Testis (tissue), 3 donors: ENCODE results near the gene SOX18. TPM values are rescaled to one million over a fixed set of nuclear protein-coding genes. Genes with fewer than 3 reads are reported as not detected.

Experiments used
- DNase-seq: peaks from one replicate; pipeline ENCODE4 v3.0.0-alpha.2; 2019
- H3K27ac ChIP-seq, 2 donors: fragments of 200-600 bp; sonication (generic); one replicate each; pipeline ENCODE4 v1.5.1; 2019
- H3K27me3 ChIP-seq: fragments of 200-600 bp; sonication (generic); one replicate; pipeline ENCODE4 v1.5.1; 2019
- H3K36me3 ChIP-seq: fragments of 200-600 bp; sonication (generic); one replicate; pipeline ENCODE4 v1.5.1; 2017; ENCODE audit warnings: low read depth; ENCODE audit errors: missing control alignments
- H3K4me1 ChIP-seq: fragments of 200-600 bp; sonication (generic); one replicate; pipeline ENCODE4 v1.5.1; 2019
- H3K4me3 ChIP-seq, 2 donors: fragments of 200-600 bp; sonication (generic); one replicate each; pipeline ENCODE4 v1.5.1; 2017 to 2019
- H3K9me3 ChIP-seq: fragments of 200-600 bp; sonication (generic); one replicate; pipeline ENCODE4 v1.5.1; 2017
- CTCF ChIP-seq, 3 experiments: fragments of 450-650 bp in 2 of 3; fragments of 200-600 bp in 1 of 3; sonication (generic) in 1 of 3; IDR thresholded peaks; one replicate each; pipeline ENCODE4 v1.5.1; 2016 to 2019; ENCODE audit warnings: antibody characterized with exemption in 3 of 3, mild to moderate bottlenecking in 2 of 3, moderate library complexity in 1 of 3
- POLR2A ChIP-seq: fragments of 450-650 bp; IDR thresholded peaks from one replicate; pipeline ENCODE4 v1.6.1; 2017; ENCODE audit warnings: antibody characterized with exemption, mild to moderate bottlenecking, moderate library complexity
- WGBS, 2 donors: methylation state at CpG; one replicate each; pipeline ENCODE4 v1.1.5; 2018; 5-methylcytosine and 5-hydroxymethylcytosine counted together
- intact Hi-C: fragments of 100-400 bp; cut with DNase I; formaldehyde crosslinking; loops from one replicate; pipeline ENCODE4 v1.15.1; 2023; ENCODE audit warnings: low total_unique reads
- polyA plus RNA-seq: library from polyadenylated mRNA; stranded (reverse); fragments of 350-450 nt; fragmentation: Illumina TruSeq; extraction: RNeasy Lipid Tissue Mini Kit (QIAGEN cat#74804); gene quantifications from one replicate; pipeline ENCODE4 v1.2.3, GENCODE V29; 2014; ENCODE audit warnings: low read depth, low replicate concordance; ENCODE audit not compliant: insufficient read depth
- total RNA-seq, 2 donors: library from RNA; depleted of rRNA; stranded (reverse); fragments of >200 nt; gene quantifications; one replicate each; pipeline ENCODE4 v1.2.3, GENCODE V29; 2016

Gene SOX18
- total and polyA plus RNA-seq, 3 donors from 2014 or later, result 6.1 to 17.1 (median 7.9) TPM

GRCh38 chr20:64081624-64081964 lies 32.2 kb upstream of the SOX18 start:
- no peaks in the 10 kb centered on the region for H3K27me3 ChIP-seq
- no peak overlapping the region for H3K27ac ChIP-seq
- intact Hi-C loops, result no loop called here
- TF ChIP-seq CTCF (IDR thresholded peaks at IDR 0.05), result no peak
- TF ChIP-seq POLR2A, result no peak
- no peaks in the 10 kb centered on the region for H3K9me3 ChIP-seq
- 82 to 92% methylated on average over 6 of the region's 6 CpGs for WGBS, 2 donors
- no peaks in the 10 kb centered on the region for H3K36me3 ChIP-seq
- no peak for DNase-seq
- peaks cover 27% of the 10 kb centered on the region for H3K4me1 ChIP-seq
- no peak overlapping the region for H3K4me3 ChIP-seq

DNA sequence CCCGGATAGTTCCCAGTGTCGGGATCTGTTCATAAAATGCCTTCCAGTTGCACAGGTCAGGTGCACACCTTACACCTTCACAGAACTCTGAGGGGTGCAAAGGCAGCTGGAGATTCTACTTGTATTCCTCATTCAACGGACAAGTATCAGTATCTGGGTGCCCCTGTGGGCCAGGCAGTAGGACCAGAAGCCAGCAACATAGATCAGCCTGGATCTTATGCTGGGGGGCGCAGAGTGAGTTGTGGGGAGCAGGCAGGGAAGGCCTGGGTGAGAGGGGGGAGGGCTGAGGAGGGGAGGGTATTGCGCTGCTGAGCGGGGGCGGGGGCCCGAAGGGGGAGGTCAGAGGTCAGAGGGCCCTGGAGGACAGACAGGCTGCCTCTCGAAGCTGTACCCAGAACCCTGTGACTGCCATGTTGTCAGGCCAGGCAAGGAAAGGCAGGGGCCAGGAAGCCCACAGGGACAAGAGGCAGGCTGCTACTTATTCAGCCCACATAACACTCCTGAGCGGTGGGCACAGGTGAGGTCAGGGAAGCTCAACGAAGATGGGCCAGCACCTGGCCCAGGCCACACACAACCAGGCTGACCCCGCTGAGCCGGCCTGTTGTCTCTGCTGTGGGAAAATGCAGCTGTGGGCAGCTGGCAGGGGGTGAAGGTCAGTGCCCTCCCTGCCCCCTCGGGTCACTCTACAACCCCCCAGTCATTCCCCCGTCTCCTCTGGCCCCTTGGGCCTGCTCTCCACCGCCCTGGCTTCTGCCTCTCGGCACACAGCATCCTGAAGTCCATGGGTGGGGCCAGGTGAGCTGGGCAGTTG lies 31.6 kb upstream of the SOX18 start:
- Histone ChIP-seq H3K27ac (no peak overlapping the region), H3K9me3 (no peaks in the 10 kb centered on the region), H3K27me3 (no peaks in the 10 kb centered on the region), H3K36me3 (no peaks in the 10 kb centered on the region), H3K4me1 (peaks cover 27% of the 10 kb centered on the region), H3K4me3 (no peak overlapping the region)
- intact Hi-C loops, result no loop called here
- TF ChIP-seq CTCF (IDR thresholded peaks at IDR 0.05) (no peak), POLR2A (no peak)
- DNase-seq, result no peak
- 60 to 70% methylated on average over 14 to 17 of the region's 17 CpGs for WGBS, 2 donors

GRCh38 chr20:64080013-64080812 lies 30.8 kb upstream of the SOX18 start, which contains the start of gene OPRL1:
Gene OPRL1, plus strand, starts transcription at chr20:64080082. Its CDS starts 12,639 bp downstream, at chr20:64092721.
- DNase-seq, result no peak
- no peaks in the 10 kb centered on the region for H3K36me3 ChIP-seq
- intact Hi-C loops, result no loop called here
- H3K4me3 ChIP-seq, result peak within 1 kb of the TSS; percentile 56 to 73
- no peaks in the 10 kb centered on the region for H3K27me3 ChIP-seq
- H3K27ac ChIP-seq, result peak within 1 kb of the TSS; percentile 21 to 45
- TF ChIP-seq POLR2A (no peak), CTCF (IDR thresholded peaks at IDR 0.05) (no peak)
- H3K9me3 ChIP-seq, result no peaks in the 10 kb centered on the region
- peaks cover 27% of the 10 kb centered on the region for H3K4me1 ChIP-seq
- 4 to 12% methylated on average over 8 to 34 of the region's 62 CpGs for WGBS, 2 donors

- WGBS, 2 donors, result 0% methylated on average over 17 to 49 of the region's 73 CpGs
- no peaks in the 10 kb centered on the region for H3K36me3 ChIP-seq
- H3K4me1 ChIP-seq, result peaks cover 24% of the 10 kb centered on the region
- H3K4me3 ChIP-seq, result peak within 1 kb of the TSS; percentile 56 to 73
- intact Hi-C loops, result no loop called here
- H3K9me3 ChIP-seq, result no peaks in the 10 kb centered on the region
- peak; percentile 69 for DNase-seq
- no peak for TF ChIP-seq POLR2A
- TF ChIP-seq CTCF (IDR thresholded peaks at IDR 0.05), result no peak
- peak within 1 kb of the TSS; percentile 21 to 45 for H3K27ac ChIP-seq
- no peaks in the 10 kb centered on the region for H3K27me3 ChIP-seq
Observed at GRCh38 chr20:64079273-64080012, 30.0 kb upstream of the SOX18 start, which contains the start of gene RGS19. Gene RGS19, minus strand, starts transcription at chr20:64079518. Its CDS starts 2,632 bp downstream, at chr20:64076886.
